ENCODE results near the gene HACL1. TPM values are rescaled to one million over a fixed set of nuclear protein-coding genes. Genes with fewer than 3 reads are reported as not detected.
"Not testable (repeated sequence)": the region's sequence is repeated elsewhere in the genome, so short reads cannot be mapped to it uniquely, and the experiment has no call there.

The HACL1 gene
- total RNA-seq, 4 donors from 2014 or later = 18.5 to 93.0 (median 25.7) TPM

DNA sequence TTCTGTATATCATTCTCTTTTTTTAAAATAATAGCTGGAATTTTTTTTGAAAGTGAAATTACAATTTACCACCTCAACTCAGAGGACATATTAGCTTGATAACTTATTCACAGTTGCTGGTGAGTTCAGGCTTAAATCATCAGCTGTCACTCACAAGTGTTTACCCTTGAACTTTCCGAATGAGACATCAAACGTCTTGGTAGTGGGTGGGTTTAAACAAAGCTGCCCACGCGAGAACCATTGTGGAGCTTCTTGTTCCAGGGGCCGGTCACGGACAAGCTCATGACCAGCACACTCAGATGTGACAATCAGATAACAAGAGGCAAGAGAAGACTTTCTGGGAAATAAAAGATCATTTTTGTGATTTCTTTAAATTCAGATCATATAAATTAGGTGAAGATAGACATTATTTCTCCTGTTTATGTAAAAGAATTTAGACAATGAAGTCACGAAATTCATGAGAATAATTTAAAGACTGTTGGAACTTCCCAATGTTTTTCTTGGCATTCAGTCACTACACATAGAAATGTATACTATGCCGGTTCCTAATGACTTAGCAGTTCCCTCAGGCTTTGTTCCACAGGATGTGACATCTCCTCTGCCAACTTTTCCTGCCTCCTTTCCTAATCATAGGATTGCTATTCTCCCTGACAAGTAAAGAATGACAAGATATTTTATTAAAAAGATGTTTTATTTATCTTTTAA lies 29.4 kb upstream of the HACL1 start:
- Histone ChIP-seq H3K27me3 (no peaks in the 10 kb centered on the region), H3K9me3 (no peaks in the 10 kb centered on the region), H3K4me3 (peak overlapping the region in 1 of 2 donors; percentile 13), H3K36me3 (no peaks in the 10 kb centered on the region), H3K27ac (peak overlapping the region; percentile 18 to 67), H3K4me1 (peaks cover 0 to 5% of the 10 kb centered on the region in 2 donors)
- TF ChIP-seq, protein P1, sequence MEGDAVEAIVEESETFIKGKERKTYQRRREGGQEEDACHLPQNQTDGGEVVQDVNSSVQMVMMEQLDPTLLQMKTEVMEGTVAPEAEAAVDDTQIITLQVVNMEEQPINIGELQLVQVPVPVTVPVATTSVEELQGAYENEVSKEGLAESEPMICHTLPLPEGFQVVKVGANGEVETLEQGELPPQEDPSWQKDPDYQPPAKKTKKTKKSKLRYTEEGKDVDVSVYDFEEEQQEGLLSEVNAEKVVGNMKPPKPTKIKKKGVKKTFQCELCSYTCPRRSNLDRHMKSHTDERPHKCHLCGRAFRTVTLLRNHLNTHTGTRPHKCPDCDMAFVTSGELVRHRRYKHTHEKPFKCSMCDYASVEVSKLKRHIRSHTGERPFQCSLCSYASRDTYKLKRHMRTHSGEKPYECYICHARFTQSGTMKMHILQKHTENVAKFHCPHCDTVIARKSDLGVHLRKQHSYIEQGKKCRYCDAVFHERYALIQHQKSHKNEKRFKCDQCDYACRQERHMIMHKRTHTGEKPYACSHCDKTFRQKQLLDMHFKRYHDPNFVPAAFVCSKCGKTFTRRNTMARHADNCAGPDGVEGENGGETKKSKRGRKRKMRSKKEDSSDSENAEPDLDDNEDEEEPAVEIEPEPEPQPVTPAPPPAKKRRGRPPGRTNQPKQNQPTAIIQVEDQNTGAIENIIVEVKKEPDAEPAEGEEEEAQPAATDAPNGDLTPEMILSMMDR (IDR thresholded peaks at IDR 0.05) = no peak
- TF ChIP-seq POLR2A (IDR thresholded peaks at IDR 0.05) = no peak
- DNase-seq = no peak
- intact Hi-C loops (cut with DNase I; ENCODE audit: low total_unique reads) = no loop called here

DNA sequence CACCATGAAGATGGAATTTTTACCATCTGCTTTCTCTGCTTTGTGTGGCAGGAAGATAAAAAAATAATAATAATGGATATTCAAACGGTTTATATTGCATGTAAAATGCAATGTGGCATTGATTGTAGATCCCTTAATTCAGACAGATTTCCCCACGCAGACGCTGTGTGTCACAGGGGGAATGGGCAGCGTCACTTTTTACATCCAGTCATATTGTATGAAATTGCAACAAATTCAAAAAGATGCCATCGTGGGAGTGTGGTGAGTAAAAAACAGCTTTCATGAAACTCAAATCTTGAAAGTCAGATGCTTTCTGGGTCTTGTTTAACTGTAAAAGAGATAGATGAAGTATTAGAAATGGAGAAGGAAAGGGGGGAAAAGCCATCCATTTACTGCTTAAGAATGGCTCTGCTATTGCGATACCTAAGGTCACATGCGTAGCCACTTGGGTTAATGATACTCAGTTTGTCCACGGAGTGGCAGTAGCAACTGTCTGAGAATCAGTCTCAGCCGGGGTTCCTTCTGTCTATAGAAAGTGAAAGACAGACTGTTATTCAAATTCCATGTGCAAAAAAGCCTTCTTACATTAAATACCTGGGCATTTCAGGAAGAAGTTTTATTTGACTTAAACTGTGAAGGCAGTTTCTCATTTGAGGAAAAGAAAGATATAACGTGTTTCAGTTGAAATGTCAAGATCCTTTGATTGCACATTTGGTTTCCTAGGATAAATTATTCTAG lies 28.7 kb upstream of the HACL1 start:
- intact Hi-C loops (cut with DNase I; ENCODE audit: low total_unique reads) = no loop called here
- Histone ChIP-seq H3K27me3 (no peaks in the 10 kb centered on the region), H3K27ac (peak overlapping the region; percentile 18 to 67), H3K36me3 (no peaks in the 10 kb centered on the region), H3K4me3 (peak overlapping the region; percentile 13 to 18), H3K4me1 (no peaks in the 10 kb centered on the region), H3K9me3 (no peaks in the 10 kb centered on the region)
- TF ChIP-seq, protein P1 (IDR thresholded peaks at IDR 0.05) = peak; percentile 83 to 91 (median 84)
- TF ChIP-seq POLR2A (IDR thresholded peaks at IDR 0.05) = no peak
- DNase-seq = peak; percentile 65 to 77

DNA sequence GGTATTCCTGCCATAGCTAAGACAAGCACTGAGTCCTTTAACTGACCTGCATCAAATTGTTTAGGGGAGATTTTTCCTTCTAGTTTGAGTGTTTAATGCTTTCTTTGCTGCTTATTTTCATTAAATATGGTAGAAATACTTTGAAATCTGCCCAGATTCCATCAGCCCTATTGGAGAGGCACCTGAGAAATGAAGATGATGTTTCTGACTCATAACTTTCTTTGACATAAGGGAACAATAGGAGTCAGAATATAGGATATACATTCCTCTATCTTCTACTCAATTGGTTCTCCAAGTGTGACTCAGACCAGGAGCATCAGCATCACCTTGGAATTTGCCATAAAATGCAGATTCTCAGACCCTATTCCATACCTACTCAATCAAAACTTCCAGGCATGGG lies 27.6 kb upstream of the HACL1 start:
- Histone ChIP-seq H3K27me3 (no peaks in the 10 kb centered on the region), H3K9me3 (no peaks in the 10 kb centered on the region), H3K4me3 (no peak overlapping the region), H3K4me1 (no peaks in the 10 kb centered on the region), H3K27ac (no peak overlapping the region), H3K36me3 (no peaks in the 10 kb centered on the region)
- TF ChIP-seq POLR2A (IDR thresholded peaks at IDR 0.05) = no peak
- TF ChIP-seq, protein P1 (IDR thresholded peaks at IDR 0.05) = no peak
- intact Hi-C loops (cut with DNase I; ENCODE audit: low total_unique reads) = no loop called here
- no peak for DNase-seq

DNA sequence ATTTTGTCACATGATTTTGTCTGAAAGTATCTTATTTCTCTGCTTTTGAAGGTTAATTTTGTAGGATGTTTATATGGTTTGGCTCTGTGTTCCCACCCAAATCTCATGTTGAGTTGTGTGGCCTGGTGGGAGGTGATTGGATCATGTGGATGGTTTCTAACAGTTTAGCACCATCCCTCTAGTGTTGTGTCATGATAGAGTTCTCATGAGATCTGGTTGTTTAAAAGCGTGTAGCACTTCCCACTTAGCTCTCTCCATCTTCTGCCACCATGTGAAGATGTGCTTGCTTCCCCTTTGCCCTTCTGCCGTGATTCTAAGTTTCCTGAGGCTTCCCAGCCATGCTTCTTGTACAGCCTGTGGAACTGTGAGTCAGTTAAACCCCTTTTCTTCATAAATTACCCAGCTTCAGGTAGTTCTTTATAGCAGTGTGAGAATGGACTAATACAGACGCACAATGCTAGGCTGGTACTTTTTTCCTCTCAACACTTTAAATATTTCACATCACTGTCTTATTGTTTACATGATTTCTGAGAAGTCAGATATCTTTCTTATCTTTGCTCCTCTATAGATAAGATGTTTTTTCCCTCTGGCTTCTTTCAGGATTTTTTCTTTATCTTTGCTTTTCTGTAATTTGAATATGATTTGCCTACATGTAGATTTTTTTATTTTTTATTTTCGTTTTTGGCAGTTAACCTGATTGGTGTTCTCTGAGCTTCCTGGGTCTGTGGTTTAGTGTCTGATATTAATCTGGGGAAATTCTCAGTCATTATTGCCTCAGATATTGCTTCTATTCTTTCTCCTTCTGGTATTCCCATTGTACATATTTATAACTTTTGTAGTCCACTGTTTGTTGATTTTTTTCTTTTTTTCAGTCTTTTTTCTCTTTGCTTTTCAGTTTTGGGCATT lies 22.4 kb upstream of the HACL1 start:
- Histone ChIP-seq H3K27me3 (no peaks in the 10 kb centered on the region), H3K27ac (no peak overlapping the region), H3K4me3 (no peak overlapping the region), H3K4me1 (no peaks in the 10 kb centered on the region), H3K36me3 (no peaks in the 10 kb centered on the region), H3K9me3 (no peaks in the 10 kb centered on the region)
- intact Hi-C loops (cut with DNase I; ENCODE audit: low total_unique reads) = no loop called here
- TF ChIP-seq POLR2A (IDR thresholded peaks at IDR 0.05) = no peak
- TF ChIP-seq, protein P1 (IDR thresholded peaks at IDR 0.05) = no peak
- DNase-seq = no peak

DNA sequence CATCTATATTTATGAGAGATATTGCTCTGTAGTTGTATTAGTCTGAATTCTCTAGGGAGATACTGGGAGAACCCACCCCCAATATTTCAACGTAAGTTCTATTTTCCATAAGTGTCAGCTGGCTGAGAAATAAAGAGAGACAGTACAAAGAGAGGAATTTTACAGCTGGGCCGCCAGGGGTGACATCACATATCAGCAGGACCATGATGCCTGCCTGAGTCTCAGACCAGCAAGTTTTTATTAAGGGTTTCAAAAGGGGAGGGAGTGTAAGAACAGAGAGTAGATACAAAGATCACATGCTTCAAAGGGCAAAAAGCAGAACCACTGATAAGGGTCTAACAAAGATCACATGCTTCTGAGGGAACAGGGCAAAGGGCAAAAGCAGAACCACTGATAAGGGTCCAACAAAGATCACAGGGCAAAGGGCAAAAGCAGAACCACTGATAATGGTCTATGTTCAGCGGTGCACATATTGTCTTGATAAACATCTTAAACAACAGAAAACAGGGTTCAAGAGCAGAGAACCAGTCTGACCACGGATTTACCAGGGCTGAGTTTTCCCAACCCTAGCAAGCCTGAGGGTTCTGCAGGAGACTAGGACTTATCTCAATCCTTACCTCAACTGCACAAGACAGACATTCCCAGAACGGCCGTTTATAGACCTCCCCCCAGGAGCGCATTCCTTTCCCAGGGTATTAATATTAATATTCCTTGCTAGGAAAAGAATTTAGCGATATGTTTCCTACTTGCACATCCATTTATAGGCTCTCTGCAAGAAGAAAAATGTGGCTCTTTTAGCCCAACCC lies 18.5 kb upstream of the HACL1 start:
- H3K9me3 ChIP-seq; H3K27ac ChIP-seq; DNase-seq; intact Hi-C loops (cut with DNase I; ENCODE audit: low total_unique reads); H3K36me3 ChIP-seq; H3K4me1 ChIP-seq; H3K27me3 ChIP-seq; H3K4me3 ChIP-seq: not testable (repeated sequence)

All from uterus (tissue), 4 donors.